GM12891 (cell line): ENCODE measurements around the gene LMNA.
A peak's percentile ranks its signal among the peaks of the same experiment; 100 is the strongest.
"Not testable (repeated sequence)": the region's sequence is repeated elsewhere in the genome, so short reads cannot be mapped to it uniquely, and the experiment has no call there.

Experiments
- DNase-seq: peaks from one replicate; pipeline ENCODE4 v3.0.0; 2011; ENCODE audit warnings: low spot score; ENCODE audit not compliant: insufficient read length
- FAIRE-seq: peaks from 2 replicates; lab custom pipeline; 2011; peaks lifted over from hg19 to GRCh38; lab: Jason Lieb, UNC
- PAX5 ChIP-seq: IDR thresholded peaks from 2 replicates; pipeline ENCODE4 v1.6.1; 2011; ENCODE audit warnings: low read length, moderate library complexity, mild to moderate bottlenecking; ENCODE audit not compliant: insufficient read depth, severe bottlenecking
- POLR2A ChIP-seq: IDR thresholded peaks from 2 replicates; pipeline ENCODE4 v1.6.1; 2011; ENCODE audit warnings: low read depth, low read length, control low read depth
- POLR2AphosphoS5 ChIP-seq: IDR thresholded peaks from 2 replicates; pipeline ENCODE4 v1.6.1; 2011; ENCODE audit warnings: low read depth, low read length, control low read depth
- POU2F2 ChIP-seq: IDR thresholded peaks from 2 replicates; pipeline ENCODE4 v1.6.1; 2011; ENCODE audit warnings: low read depth, mild to moderate bottlenecking, control low read depth, low read length, moderate library complexity
- SPI1 ChIP-seq: IDR thresholded peaks from 2 replicates; pipeline ENCODE4 v1.6.1; 2011; ENCODE audit warnings: low read depth, low read length, control low read depth
- TAF1 ChIP-seq: IDR thresholded peaks from 2 replicates; pipeline ENCODE4 v1.6.1; 2011; ENCODE audit warnings: low read depth, low read length, control low read depth

Gene LMNA

DNA sequence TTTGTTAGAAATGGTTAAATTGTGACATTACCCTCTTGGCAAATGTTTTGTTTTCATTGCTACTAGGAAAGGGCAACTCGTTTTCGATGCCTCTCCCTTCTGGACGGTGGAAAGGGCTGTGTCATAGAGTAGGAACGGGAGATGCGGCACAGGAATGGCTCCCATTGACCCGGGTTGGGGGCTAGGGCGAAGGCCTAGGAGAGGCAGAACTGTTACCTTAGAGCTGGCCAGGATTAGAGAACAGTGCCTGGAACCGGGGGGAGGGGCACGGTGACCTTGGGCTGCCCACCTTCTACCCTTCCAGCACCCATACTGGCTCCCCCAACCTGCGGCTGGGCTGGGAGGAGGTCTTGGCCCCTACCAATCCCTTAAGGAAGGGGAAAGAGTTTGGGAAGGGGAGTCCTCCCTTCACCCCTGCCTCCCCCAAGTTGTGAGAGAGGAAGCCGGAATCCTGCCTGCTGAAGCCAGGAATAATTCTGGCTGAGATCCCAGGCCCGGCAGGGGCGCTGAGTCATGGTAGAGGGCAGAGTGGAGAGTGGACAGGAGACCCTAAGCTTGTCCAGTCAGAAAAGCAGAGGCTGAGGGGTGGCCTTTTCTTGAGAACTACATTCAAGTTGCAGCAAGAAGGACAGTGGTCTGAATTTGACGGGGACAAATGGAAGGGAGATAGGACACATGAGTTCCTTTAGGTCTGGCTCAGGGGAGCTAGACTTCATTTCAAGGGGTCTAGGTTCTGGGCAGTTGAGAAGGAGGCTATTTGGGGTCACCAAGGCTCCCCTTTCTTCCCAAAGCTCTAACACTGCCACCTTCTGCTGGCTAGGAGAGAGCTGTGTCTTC lies 8.2 kb downstream of the LMNA start:
- DNase-seq, result no peak
- no peak for FAIRE-seq
- no peak for TF ChIP-seq POU2F2
- TF ChIP-seq TAF1, result no peak
- no peak for TF ChIP-seq SPI1
- TF ChIP-seq POLR2A, result no peak
- TF ChIP-seq PAX5, result no peak
- TF ChIP-seq POLR2AphosphoS5, result no peak

DNA sequence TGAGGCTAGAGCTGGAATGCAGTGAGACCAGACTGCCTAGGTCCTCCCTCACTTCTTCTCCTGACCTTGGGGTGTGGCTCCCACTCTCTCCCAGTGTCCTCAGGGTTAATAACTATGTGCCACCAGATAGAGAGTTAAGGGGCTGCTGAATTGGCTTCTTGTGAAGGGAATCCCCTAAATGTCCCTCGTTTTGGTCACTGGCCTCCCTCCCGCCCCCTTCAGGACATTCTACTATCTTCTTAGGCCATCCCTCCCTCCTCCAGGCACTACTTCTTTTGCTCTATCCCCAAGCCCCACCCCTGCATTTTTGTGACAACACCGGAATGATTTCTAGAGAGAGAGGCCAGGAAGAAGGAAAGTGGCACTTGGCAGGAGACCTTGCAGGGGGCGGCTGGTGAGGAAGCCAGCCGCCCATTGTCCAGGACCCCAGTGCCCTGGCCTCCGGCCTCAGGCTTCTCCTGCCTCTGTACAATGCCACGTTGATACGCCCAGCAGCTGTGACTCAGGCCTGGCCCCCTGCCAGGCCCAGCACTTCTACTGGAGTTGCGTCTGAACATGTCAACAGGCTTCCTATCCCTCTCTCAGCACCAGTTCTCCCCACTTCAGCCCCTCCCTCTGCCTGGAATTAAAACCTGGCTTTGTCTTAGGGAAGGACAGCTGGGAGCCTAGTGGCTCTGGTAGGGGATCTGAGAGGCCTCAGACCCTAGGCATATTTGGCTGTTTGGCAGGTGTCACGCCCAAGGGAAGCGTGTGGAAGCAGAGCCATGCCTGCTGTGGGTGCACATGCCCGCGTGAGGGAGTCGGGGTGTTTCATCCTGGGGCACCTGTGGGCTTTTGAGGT lies 9.1 kb downstream of the LMNA start:
- DNase-seq (no peak), FAIRE-seq (no peak)
- TF ChIP-seq POLR2AphosphoS5 (no peak), POU2F2 (no peak), SPI1 (no peak), PAX5 (no peak), POLR2A (no peak), TAF1 (no peak)

DNA sequence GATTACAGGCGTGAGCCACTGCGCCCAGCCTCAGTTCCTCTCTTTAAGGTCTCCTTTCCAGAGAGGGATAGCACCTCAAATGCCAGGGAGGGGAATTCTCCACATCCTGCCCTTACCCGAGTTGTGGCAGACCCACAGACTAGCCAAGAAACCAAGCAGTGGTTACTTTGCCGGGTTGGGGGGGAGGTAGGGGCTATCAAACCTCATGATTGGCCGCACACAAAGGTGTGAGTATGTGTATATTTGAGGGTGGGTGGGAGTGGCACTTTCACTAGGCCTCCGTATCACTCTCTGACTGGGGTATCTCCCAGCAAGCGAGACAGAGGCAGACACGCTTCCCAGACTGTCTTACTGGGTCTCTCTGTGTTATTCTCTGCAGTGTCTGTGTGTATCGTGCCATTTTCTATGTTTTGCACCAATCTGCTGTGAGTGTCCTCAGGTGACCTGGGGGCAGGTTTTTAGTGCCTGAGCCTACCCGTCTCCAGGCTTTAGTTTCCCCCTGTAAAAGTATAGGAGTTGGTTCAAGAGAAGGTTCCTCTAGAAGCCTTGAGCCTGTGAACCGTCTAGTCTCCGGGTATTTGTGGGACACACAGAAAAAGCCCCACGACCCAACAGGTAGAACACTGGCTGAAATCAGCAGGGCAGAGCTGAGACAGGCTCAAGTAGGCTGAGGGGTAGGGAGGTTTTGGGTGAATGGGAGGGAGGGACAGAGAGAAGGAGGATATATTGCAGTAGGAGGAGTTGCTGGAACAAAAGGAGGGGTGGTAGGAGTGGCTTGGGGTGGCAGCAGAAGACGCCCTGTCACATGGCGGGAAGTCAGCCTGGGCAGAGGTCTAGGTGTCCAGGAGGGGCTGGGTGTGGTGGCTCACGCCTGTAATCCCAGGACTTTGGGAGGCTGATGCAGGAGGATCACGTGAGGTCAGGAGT lies 10.3 kb downstream of the LMNA start:
- TF ChIP-seq POLR2A (peak; percentile 34), PAX5 (no peak)
- FAIRE-seq (no peak), DNase-seq (no peak)

DNA sequence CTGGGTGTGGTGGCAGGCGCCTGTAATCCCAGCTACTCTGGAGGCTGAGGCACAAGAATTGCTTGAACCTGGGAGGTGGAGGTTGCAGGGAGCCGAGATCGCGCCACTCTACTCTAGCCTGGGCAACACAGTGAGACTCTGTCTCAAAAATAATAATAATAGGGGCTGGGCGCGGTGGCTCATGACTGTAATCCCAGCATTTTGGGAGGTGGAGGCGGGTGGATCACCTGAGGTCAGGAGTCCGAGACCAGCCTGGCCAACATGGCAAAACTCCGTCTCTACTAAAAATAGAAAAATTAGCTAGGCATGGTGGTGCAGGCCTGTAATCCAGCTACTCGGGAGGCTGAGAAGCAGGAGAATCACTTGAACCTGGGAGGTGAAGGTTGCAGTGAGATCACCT lies 11.0 kb downstream of the LMNA start:
- not testable (repeated sequence) for FAIRE-seq, DNase-seq

DNA sequence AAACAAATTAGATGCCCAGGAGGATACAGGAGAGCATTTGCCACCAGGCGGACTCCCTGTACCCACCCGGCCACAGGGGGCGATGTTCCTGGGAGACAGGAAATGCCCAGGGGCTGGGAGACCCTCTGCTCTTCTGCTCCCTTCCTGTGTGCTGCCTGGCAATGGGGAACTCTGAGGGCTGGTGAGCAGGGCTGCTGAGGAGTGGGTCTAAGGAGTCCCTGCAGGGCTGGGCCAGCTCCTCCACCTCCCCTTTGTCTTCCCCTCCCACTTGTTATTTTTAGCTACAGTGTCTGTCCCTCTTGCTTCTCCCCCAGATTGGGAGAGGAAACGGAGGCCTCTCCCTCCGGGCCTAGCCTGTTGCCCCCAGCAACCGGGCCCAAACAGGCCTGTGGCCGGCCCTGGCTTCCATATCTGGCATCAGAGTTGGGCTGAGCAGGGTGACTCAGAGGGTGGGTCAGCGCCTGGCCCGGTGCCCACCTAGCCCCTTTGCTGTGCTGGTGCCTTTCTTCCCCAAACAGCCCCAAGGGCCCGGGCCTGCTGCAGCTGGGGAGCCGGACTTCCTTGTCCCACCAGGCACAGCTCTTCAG lies 11.6 kb downstream of the LMNA start:
- peak; percentile 38 for FAIRE-seq
- no peak for DNase-seq
- TF ChIP-seq POU2F2 (no peak), TAF1 (no peak), SPI1 (0 out of 2 replicates have a peak, but pooled peaks have one; percentile 22)

DNA sequence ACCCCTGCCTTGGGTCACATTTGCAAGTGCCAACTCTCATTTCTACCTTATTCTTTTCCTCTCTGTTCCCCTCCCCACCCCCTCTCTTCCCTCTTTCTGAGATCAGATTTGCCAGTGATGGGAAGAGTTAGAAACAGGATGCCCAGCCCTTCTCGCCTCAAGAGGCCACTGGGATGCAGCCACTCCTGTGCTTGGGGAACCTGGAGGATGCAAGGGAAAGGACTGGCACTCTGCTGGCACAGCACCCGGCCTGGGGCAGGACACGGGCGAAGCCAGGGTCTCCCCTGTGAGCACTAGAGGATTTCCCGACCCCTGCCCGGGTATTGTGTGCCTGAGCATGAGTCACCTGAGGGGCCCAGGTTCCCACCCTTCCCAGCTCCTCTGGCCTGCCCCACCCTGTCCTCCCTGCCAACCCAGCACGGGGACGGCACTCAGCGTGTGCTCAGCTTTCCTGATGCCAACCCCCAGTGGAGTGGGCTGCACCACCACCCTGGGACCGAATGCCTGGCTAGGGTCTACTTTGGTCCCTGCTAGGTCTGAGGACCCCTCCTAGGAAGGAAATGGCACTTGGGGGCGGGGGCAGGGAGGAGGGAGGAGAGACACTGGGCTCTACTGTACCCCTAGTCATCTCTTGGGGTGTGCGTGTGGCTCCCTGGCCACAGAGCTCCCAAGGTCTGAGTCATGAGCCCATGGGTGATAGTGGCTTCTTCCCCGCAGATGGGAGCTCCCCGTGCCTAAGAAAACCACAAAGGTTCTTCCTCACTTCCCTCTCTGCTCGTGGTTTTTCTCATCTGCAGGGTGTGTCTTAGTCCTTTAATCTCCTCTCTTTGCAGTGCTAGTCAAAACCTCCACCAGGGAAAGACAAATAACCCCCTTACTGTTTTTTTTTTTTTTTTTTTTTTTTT lies 12.4 kb downstream of the LMNA start:
- no peak for TF ChIP-seq TAF1
- TF ChIP-seq POLR2AphosphoS5, result no peak
- TF ChIP-seq POU2F2, result peak; percentile 81
- TF ChIP-seq POLR2A, result no peak
- no peak for TF ChIP-seq PAX5
- peak; percentile 92 for TF ChIP-seq SPI1
- FAIRE-seq (peak; percentile 66), DNase-seq (no peak)

DNA sequence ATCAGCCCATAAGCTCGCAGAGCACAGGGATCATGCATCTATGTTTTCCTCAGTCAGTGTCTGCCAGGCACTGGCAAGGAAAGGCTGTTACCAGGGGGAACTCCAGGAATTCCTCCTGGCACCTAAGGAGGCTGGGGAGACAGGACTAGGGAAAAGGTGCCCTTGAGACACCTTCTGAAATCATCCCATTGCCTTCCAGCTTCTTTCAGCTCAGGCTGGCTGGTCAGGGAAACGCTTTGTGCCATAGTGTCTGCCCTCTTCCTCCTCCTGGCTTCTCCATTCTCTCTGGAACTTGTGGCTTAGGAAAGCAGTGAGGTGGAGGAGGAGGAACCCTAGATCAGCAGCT lies 13.8 kb downstream of the LMNA start:
- TF ChIP-seq SPI1 (no peak), POU2F2 (no peak), TAF1 (no peak), PAX5 (no peak), POLR2A (no peak), POLR2AphosphoS5 (no peak)
- DNase-seq, result no peak
- no peak for FAIRE-seq

DNA sequence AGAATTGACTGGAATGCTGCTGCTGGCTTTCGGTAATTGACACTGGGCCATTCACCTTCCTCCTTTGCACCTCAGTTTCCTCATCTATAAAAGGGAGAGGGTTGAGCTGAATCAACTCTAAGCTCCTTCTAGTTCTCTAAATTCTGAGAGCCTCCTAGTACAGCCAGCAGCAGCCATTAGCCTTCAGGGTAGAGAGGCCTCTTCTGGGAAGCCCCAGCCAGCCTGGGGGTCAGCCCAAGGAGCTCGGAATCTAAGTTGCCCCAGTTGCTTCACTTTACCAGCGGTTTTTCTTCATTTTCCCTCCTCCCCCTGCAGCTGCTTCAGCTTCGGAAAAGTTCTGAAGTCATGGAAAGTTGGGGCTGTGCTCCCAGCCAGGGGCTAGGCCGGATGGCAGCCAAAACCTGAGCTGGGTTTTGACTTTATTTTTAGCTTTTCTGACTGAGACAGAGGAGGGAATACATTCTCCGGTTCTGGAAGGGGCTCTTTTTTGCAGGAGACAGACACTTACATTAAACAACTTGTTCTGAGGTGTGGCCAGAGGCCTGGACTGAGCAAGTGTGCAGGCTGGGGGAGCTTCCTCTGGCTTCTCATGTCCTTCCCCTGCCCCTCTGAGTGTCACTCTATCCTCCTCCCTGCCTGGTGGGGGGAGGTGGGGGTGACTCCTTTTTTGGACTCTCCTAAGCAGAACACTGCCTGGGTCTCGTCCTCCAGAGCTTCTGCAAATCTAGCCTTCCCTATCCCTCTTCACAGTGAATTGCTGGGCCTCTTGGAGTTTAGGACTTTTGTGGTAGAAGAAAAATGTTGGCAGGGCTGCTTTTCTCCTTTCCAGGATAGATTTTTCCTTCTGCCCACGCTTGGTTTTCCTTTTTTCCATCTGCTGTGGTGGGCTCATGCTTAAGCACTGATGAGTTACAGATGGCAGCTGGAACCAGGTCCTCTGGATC lies 14.4 kb downstream of the LMNA start:
- DNase-seq, result no peak
- FAIRE-seq, result no peak

More for the DNA sequence above, 14.4 kb downstream of the LMNA start:
- no peak for TF ChIP-seq TAF1
- no peak for TF ChIP-seq SPI1
- TF ChIP-seq POLR2A, result no peak
- TF ChIP-seq PAX5, result no peak
- TF ChIP-seq POLR2AphosphoS5, result no peak
- no peak for TF ChIP-seq POU2F2
